MCF 10A (cell line): ENCODE data around the gene THY1. TPM values are rescaled to one million over a fixed set of nuclear protein-coding genes. Genes with fewer than 3 reads are reported as not detected.

Source experiments
- BruUV-seq: library from RNA; stranded (reverse); fragments of 400-500 nt; replicated peaks from 2 replicates; lab custom pipeline; 2021; lab: Mats Ljungman, UMichigan
- CTCF ChIA-PET: fragments of 300-600 bp; sonication (Branson Sonifier 250); formaldehyde crosslinking; extraction: SDS; loops from one replicate; lab custom pipeline; 2021; ENCODE audit warnings: antibody characterized with exemption, inconsistent platforms; lab: Yijun Ruan, JAX
- POLR2A ChIA-PET: fragments of 300-600, 350-650 bp; sonication (Branson Sonifier 250); formaldehyde crosslinking; extraction: SDS; loops from one replicate; lab custom pipeline; 2020; ENCODE audit warnings: antibody characterized with exemption, inconsistent platforms; lab: Yijun Ruan, JAX
- DNase-seq: peaks from one replicate; pipeline ENCODE4 v3.0.0-alpha.2; 2018; ENCODE audit not compliant: unreplicated experiment
- H3K27ac Mint-ChIP-seq: one replicate; pipeline ENCODE4 v1.8.0; 2022; ENCODE audit warnings: mild to moderate bottlenecking, low read depth, mixed read lengths; ENCODE audit not compliant: unreplicated experiment
- H3K27me3 Mint-ChIP-seq: one replicate; pipeline ENCODE4 v1.8.0; 2022; ENCODE audit warnings: mixed read lengths; ENCODE audit not compliant: insufficient read depth, unreplicated experiment
- H3K36me3 Mint-ChIP-seq: one replicate; pipeline ENCODE4 v1.8.0; 2022; ENCODE audit warnings: mild to moderate bottlenecking, moderate library complexity, mixed read lengths; ENCODE audit not compliant: insufficient read depth, unreplicated experiment
- H3K4me1 Mint-ChIP-seq: one replicate; pipeline ENCODE4 v1.8.0; 2022; ENCODE audit warnings: mixed read lengths; ENCODE audit not compliant: insufficient read depth, unreplicated experiment
- H3K4me3 Mint-ChIP-seq: one replicate; pipeline ENCODE4 v1.8.0; 2022; ENCODE audit warnings: mild to moderate bottlenecking, moderate library complexity, mixed read lengths; ENCODE audit not compliant: unreplicated experiment
- H3K9me3 Mint-ChIP-seq: one replicate; pipeline ENCODE4 v1.8.0; 2022; ENCODE audit warnings: mixed read lengths; ENCODE audit not compliant: unreplicated experiment
- CTCF ChIP-seq: fragments of 200-600 bp; IDR thresholded peaks from one replicate; pipeline ENCODE4 v1.8.0; 2022; ENCODE audit warnings: antibody characterized with exemption, mild to moderate bottlenecking; ENCODE audit not compliant: unreplicated experiment
- intact Hi-C: fragments of 100-400 bp; cut with micrococcal nuclease; formaldehyde crosslinking; loops from 2 replicates; pipeline ENCODE4 v1.14.1; 2022
- total RNA-seq: library from RNA; stranded (reverse); gene quantifications from 2 replicates; pipeline ENCODE4 v1.2.3, GENCODE V29; 2022

THY1 gene
- total RNA-seq, 1 experiment from 2014 or later: not detected

DNA sequence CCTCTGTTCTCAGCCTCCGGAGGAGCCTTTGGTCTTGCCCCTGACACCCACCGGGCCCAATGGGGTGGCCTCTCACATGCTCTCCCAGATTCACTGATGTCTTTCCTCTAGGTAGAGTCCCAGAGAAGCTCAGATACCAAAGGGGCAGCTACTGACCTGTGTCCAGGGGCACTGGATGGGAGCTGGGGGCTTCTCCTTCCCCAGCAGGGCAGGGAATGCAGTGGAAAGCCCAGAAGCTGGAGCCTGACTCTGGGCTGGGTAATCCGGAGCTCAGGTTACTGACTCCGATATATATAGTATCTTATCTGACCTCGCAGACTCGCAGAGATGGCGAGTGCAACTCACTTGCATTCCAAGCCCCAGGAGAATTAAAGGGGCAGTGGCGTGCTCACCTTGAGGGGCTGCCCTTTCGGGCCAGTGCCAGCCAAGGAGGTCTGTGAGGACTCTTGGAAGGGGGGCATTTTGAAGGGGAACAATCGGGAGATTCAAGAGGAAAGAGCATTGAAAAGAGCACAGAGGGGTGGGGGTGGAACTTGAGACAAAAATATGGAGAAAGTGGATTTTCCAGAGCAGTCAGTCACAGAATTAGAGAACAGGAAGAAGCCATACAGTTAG lies 44.0 kb downstream of the THY1 start:
- no peak for DNase-seq
- Mint-ChIP-seq H3K4me1 (peaks cover 18% of the 10 kb centered on the region), H3K27me3 (no peaks in the 10 kb centered on the region), H3K9me3 (no peaks in the 10 kb centered on the region), H3K27ac (no peak overlapping the region), H3K36me3 (no peaks in the 10 kb centered on the region), H3K4me3 (no peak overlapping the region)
- ChIA-PET POLR2A (no interaction called here), CTCF (interaction anchor here (0.5 to 19.9 kb wide), 5 partner anchors 9 to 96 kb away, joined by 3 to 415 read pairs (median 3); no protein-coding TSS in a partner anchor)
- intact Hi-C loops: no loop called here
- BruUV-seq: no TSS peak
- no peak for TF ChIP-seq CTCF

DNA sequence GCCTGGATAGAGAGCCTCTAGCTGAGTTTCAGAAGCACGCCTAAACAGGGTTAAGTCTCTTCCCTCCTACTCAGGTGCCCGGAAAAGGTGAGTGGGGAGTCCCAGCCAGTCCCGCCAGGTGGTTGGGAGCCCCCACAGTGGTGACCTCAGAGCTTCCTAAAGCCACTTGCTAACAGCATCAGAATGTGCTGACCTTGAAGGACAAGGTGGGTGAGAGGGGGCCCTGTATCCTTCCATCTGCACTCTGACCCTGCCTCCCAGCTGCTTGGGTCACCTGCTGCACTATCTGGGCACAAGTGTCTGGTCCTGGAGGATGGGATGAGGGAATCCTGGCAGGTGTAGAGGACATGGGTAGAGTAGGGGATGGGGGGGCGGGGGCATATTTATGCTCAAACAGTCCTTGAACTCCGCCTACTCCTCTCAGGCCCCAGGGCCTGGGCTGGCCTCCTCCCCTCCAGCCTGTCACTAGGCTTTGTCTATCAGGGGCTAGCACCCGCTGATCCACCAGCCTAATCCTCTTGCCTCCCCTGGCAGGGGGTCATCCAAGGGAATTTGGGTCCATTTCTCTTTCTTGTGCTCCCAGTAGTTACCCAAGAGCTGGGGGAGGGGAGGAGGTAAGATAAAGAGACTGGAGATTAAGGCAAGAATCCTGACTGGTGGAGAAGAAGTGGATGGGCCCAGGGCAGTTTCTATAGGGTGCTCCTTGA lies 44.9 kb downstream of the THY1 start:
- Mint-ChIP-seq H3K36me3 (peaks cover under 1% of the 10 kb centered on the region), H3K9me3 (no peaks in the 10 kb centered on the region)
- intact Hi-C loops: no loop called here

GRCh38 chr11:119377112-119377901 lies 45.7 kb downstream of the THY1 start:
- CTCF ChIA-PET: interaction anchor here (0.7 to 19.9 kb wide), 9 partner anchors 10 to 103 kb away, joined by 3 to 415 read pairs (median 7); partner anchors contain the start of gene C1QTNF5
- peaks cover 4% of the 10 kb centered on the region for H3K36me3 Mint-ChIP-seq
- H3K27ac Mint-ChIP-seq: no peak overlapping the region
- H3K4me3 Mint-ChIP-seq: no peak overlapping the region
- no TSS peak for BruUV-seq
- H3K9me3 Mint-ChIP-seq: no peaks in the 10 kb centered on the region
- H3K4me1 Mint-ChIP-seq: peaks cover 18% of the 10 kb centered on the region
- intact Hi-C loops: no loop called here
- no peaks in the 10 kb centered on the region for H3K27me3 Mint-ChIP-seq
- POLR2A ChIA-PET: interaction anchor here (0.7 to 10.6 kb wide), 7 partner anchors 16 to 283 kb away, joined by 3 to 85 read pairs (median 4); partner anchors contain the start of gene CBL
- no peak for DNase-seq
- no peak for TF ChIP-seq CTCF

More for the DNA sequence above, 44.9 kb downstream of the THY1 start:
- Mint-ChIP-seq H3K4me1 (peaks cover 18% of the 10 kb centered on the region), H3K27ac (no peak overlapping the region), H3K4me3 (no peak overlapping the region), H3K27me3 (no peaks in the 10 kb centered on the region)
- ChIA-PET CTCF (interaction anchor here (0.7 to 19.9 kb wide), 5 partner anchors 18 to 97 kb away, joined by 3 to 415 read pairs (median 5); partner anchors contain the start of gene C1QTNF5), POLR2A (interaction anchor here (0.6 to 2.6 kb wide), 2 partner anchors 13 to 17 kb away, joined by 4 to 17 read pairs; no protein-coding TSS in a partner anchor)
- DNase-seq: no peak
- no TSS peak for BruUV-seq
- TF ChIP-seq CTCF: no peak
